PC-3 (cell line): ENCODE data around the gene ATG13. TPM values are rescaled to one million over a fixed set of nuclear protein-coding genes. Genes with fewer than 3 reads are reported as not detected.

Experiments
- ATAC-seq: fragments of 200-7000 bp; cut with Tn5 transposase; 2 replicates; pipeline ENCODE4 v1.9.1; 2020; ENCODE audit warnings: mild to moderate bottlenecking, moderate library complexity
- BruUV-seq: library from RNA; stranded (reverse); fragments of 400-500 nt; replicated peaks from 2 replicates; lab custom pipeline; 2021; lab: Mats Ljungman, UMichigan
- CTCF ChIA-PET: fragments of 300-600 bp; sonication (Branson Sonifier 250); formaldehyde crosslinking; loops from one replicate; lab custom pipeline; 2022; ENCODE audit warnings: antibody characterized with exemption; lab: Charles Lee
- POLR2A ChIA-PET: fragments of 300-600 bp; sonication (Branson Sonifier 250); formaldehyde crosslinking; loops from one replicate; lab custom pipeline; 2022; ENCODE audit warnings: antibody characterized with exemption; ENCODE audit not compliant: unreplicated experiment; lab: Charles Lee
- DNase-seq: peaks from one replicate; pipeline ENCODE4 v3.0.0-alpha.2; 2015
- H2AFZ ChIP-seq: fragments of 300-600 bp; sonication (generic); 2 replicates; pipeline ENCODE4 v1.6.0; 2016; ENCODE audit warnings: antibody characterized with exemption, low read length
- H3F3A ChIP-seq: fragments of 300-600 bp; sonication (generic); one replicate; pipeline ENCODE4 v1.6.0; 2017; ENCODE audit warnings: antibody characterized with exemption, low read length, control low read depth, mild to moderate bottlenecking; ENCODE audit not compliant: unreplicated experiment
- H3K27ac ChIP-seq: fragments of 300-600 bp; sonication (generic); 2 replicates; pipeline ENCODE4 v1.5.1; 2016; ENCODE audit warnings: mild to moderate bottlenecking, low read length
- H3K27me3 ChIP-seq: fragments of 300-600 bp; sonication (generic); 2 replicates; pipeline ENCODE4 v1.6.1; 2016; ENCODE audit warnings: low read length, mixed read lengths
- H3K36me3 ChIP-seq: fragments of 300-600 bp; sonication (generic); 2 replicates; pipeline ENCODE4 v1.6.1; 2016; ENCODE audit warnings: low read depth, mixed run types, low read length, mixed read lengths
- H3K4me1 ChIP-seq: fragments of 300-600 bp; sonication (generic); 2 replicates; pipeline ENCODE4 v1.5.1; 2016; ENCODE audit warnings: low read length; ENCODE audit not compliant: insufficient read depth
- H3K4me2 ChIP-seq: fragments of 300-600 bp; sonication (generic); 2 replicates; pipeline ENCODE4 v1.6.0; 2016; ENCODE audit warnings: low read length
- H3K4me3 ChIP-seq: fragments of 300-600 bp; sonication (generic); 2 replicates; pipeline ENCODE4 v1.5.1; 2016; ENCODE audit warnings: mild to moderate bottlenecking, low read length, mixed read lengths
- H3K79me2 ChIP-seq: fragments of 300-600 bp; sonication (generic); 2 replicates; pipeline ENCODE4 v1.6.1; 2017; ENCODE audit warnings: low read length, mixed read lengths
- H3K9ac ChIP-seq: fragments of 300-600 bp; sonication (generic); 2 replicates; pipeline ENCODE4 v1.6.0; 2016; ENCODE audit warnings: mild to moderate bottlenecking, low read length
- H3K9me2 ChIP-seq: fragments of 300-600 bp; sonication (generic); replicated peaks from 2 replicates; pipeline ENCODE4 v1.6.1; 2016; ENCODE audit warnings: mixed run types, low read length, mixed read lengths
- H3K9me3 ChIP-seq: fragments of 300-600 bp; sonication (generic); 2 replicates; pipeline ENCODE4 v1.6.1; 2016; ENCODE audit warnings: low read length, mixed read lengths
- H4K20me1 ChIP-seq: fragments of 300-600 bp; sonication (generic); 2 replicates; pipeline ENCODE4 v1.6.1; 2016; ENCODE audit warnings: low read length, mixed read lengths
- CTCF ChIP-seq: fragments of 300-600 bp; sonication (generic); conservative IDR thresholded peaks from 2 replicates; pipeline ENCODE4 v1.5.1; 2017; ENCODE audit warnings: antibody characterized with exemption, low read depth, mild to moderate bottlenecking, low read length
- EZH2 ChIP-seq: fragments of 300-600 bp; sonication (generic); IDR thresholded peaks from one replicate; pipeline ENCODE4 v1.6.1; 2017; ENCODE audit warnings: antibody characterized with exemption, mild to moderate bottlenecking, low read length; ENCODE audit not compliant: unreplicated experiment
- EZH2phosphoT487 ChIP-seq: fragments of 300-600 bp; sonication (generic); IDR thresholded peaks from 2 replicates; pipeline ENCODE4 v1.6.1; 2018; ENCODE audit warnings: mild to moderate bottlenecking, antibody characterized with exemption, low read length, borderline replicate concordance
- intact Hi-C: fragments of 100-400 bp; cut with micrococcal nuclease; formaldehyde crosslinking; loops from 2 replicates; pipeline ENCODE4 v1.9.0; 2023
- total RNA-seq: library from RNA; depleted of rRNA; stranded (reverse); fragments of >200 nt; gene quantifications from 2 replicates; pipeline ENCODE4 v1.2.3, GENCODE V29; 2014

Gene ATG13
- total RNA-seq, 1 experiment from 2014 or later: 95.0 TPM

- no peak for TF ChIP-seq EZH2phosphoT487
- no peak for TF ChIP-seq EZH2
- no peak for TF ChIP-seq CTCF
- CTCF ChIA-PET: no interaction called here
- BruUV-seq: no TSS peak
- H3K9ac ChIP-seq: no peak overlapping the region
- intact Hi-C loops: no loop called here
- no peaks in the 10 kb centered on the region for H3K9me2 ChIP-seq
- DNase-seq (no peak), ATAC-seq (no peak)
- POLR2A ChIA-PET: no interaction called here
- no peaks in the 10 kb centered on the region for H4K20me1 ChIP-seq
- no peak overlapping the region for H3K4me3 ChIP-seq
- H3K27me3 ChIP-seq: no peaks in the 10 kb centered on the region
- peaks cover 3% of the 10 kb centered on the region; the same call in 1 of the 2 replicates for H3K36me3 ChIP-seq
- no peak overlapping the region for H3K4me2 ChIP-seq
- H3K79me2 ChIP-seq: no peaks in the 10 kb centered on the region
- no peaks in the 10 kb centered on the region for H3F3A ChIP-seq
- no peaks in the 10 kb centered on the region for H3K4me1 ChIP-seq
- no peak overlapping the region for H2AFZ ChIP-seq
- no peaks in the 10 kb centered on the region for H3K9me3 ChIP-seq
- no peak overlapping the region for H3K27ac ChIP-seq
Observed at GRCh38 chr11:46681814-46682213, 64.5 kb downstream of the ATG13 start.

DNA sequence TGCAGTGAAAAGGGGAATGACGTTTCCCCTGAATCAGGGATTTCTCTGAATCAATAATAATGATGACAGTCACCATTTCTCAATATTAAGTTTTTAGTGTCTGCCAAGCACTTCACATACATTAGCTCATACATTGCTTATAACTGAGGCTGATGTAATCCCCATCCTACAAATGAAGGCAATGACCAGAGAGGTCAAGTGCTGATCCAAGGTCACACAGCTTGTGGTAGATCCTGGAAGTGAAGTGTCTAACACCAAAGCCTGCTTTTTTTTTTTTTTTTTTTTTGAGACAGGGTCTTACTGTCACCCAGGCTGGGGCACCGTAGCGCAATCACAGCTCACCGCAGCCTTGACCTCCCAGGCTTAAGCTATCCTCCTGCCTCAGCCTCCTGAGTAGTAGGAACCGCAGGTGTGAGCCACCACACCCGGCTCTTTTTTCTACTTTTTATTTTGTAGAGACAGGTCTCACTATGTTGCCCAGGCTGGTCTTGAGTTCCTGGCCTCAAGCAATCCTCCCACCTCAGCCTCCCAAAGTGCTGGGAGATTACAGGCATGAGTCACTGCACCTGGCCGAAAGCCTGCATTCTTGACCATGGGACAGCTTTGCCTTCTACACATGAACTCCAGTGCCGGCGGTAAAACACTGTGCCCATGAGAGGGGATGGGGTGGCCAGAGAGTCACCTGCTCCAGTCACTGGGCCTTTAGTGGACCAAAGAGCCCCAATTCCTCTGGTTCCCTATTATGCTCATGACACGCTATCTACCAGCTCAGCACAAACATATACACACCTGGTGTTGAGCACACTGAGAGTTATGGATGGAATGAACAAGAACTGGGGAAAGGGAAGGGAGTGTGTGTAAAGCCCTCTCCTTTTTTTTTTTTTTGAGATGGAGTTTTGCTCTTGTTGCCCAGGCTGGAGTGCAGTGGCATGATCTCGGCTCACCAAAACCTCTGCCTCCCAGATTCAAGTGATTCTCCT lies 65.7 kb downstream of the ATG13 start:
- ATAC-seq (peak; percentile 54), DNase-seq (peak; percentile 49)
- ChIA-PET POLR2A (no interaction called here), CTCF (no interaction called here)
- Histone ChIP-seq H3K4me2 (no peak overlapping the region), H3F3A (no peaks in the 10 kb centered on the region), H4K20me1 (no peaks in the 10 kb centered on the region), H3K9ac (no peak overlapping the region), H3K27me3 (no peaks in the 10 kb centered on the region), H3K4me1 (no peaks in the 10 kb centered on the region), H3K4me3 (no peak overlapping the region), H3K27ac (no peak overlapping the region), H3K9me3 (no peaks in the 10 kb centered on the region), H2AFZ (no peak overlapping the region), H3K36me3 (peaks cover 6% of the 10 kb centered on the region; the same call in 1 of the 2 replicates), H3K9me2 (no peaks in the 10 kb centered on the region), H3K79me2 (no peaks in the 10 kb centered on the region)
- BruUV-seq: no TSS peak
- no peak for TF ChIP-seq EZH2
- TF ChIP-seq EZH2phosphoT487: no peak
- TF ChIP-seq CTCF: no peak
- intact Hi-C loops: no loop called here

GRCh38 chr11:46684367-46684766 lies 67.0 kb downstream of the ATG13 start:
- intact Hi-C loops: no loop called here
- CTCF ChIA-PET: no interaction called here

More at GRCh38 chr11:46684367-46684766, 67.0 kb downstream of the ATG13 start:
- Histone ChIP-seq H3K4me2 (no peak overlapping the region), H3F3A (no peaks in the 10 kb centered on the region), H3K4me1 (no peaks in the 10 kb centered on the region), H3K27me3 (no peaks in the 10 kb centered on the region), H3K9me2 (no peaks in the 10 kb centered on the region), H3K27ac (no peak overlapping the region), H3K79me2 (no peaks in the 10 kb centered on the region), H3K4me3 (no peak overlapping the region), H2AFZ (no peak overlapping the region), H3K9ac (no peak overlapping the region), H3K9me3 (no peaks in the 10 kb centered on the region), H4K20me1 (no peaks in the 10 kb centered on the region), H3K36me3 (peaks cover 4% of the 10 kb centered on the region; the same call in 1 of the 2 replicates)
- no peak for DNase-seq
- POLR2A ChIA-PET: no interaction called here
- TF ChIP-seq EZH2 (no peak), CTCF (no peak), EZH2phosphoT487 (no peak)
- ATAC-seq: no peak
- no TSS peak for BruUV-seq
